Spleen (tissue), 11 donors: ENCODE measurements around the gene OPCML. TPM values are rescaled to one million over a fixed set of nuclear protein-coding genes. Genes with fewer than 3 reads are reported as not detected.

Experiments
- DNase-seq: peaks from one replicate; pipeline ENCODE4 v3.0.0-alpha.2; 2020
- H3K27ac ChIP-seq, 8 donors: fragments of 200-600 bp; sonication (generic) in 7 of 8; 1 replicate in 4 of 8; 2 replicates in 4 of 8; pipeline versions ENCODE4 v1.5.0 to v1.8.0; 2016 to 2021; ENCODE audit warnings: inconsistent platforms in 4 of 8, mild to moderate bottlenecking in 4 of 8, moderate library complexity in 1 of 8
- H3K27me3 ChIP-seq, 7 donors: fragments of 200-600 bp; sonication (generic) in 6 of 7; replicated peaks in 1 of 7; 1 replicate in 4 of 7; 2 replicates in 3 of 7; pipeline versions ENCODE4 v1.5.0 to v1.8.0; 2016 to 2021; ENCODE audit warnings: inconsistent platforms in 3 of 7, mild to moderate bottlenecking in 1 of 7
- H3K36me3 ChIP-seq, 6 donors: fragments of 200-600 bp; sonication (generic) in 5 of 6; 1 replicate in 4 of 6; 2 replicates in 2 of 6; pipeline versions ENCODE4 v1.5.0 to v1.8.0; 2016 to 2021; ENCODE audit warnings: inconsistent platforms in 2 of 6
- H3K4me1 ChIP-seq, 6 donors: fragments of 200-600 bp; sonication (generic) in 5 of 6; 1 replicate in 3 of 6; 2 replicates in 3 of 6; pipeline versions ENCODE4 v1.5.0 to v1.8.0; 2016 to 2021; ENCODE audit warnings: inconsistent platforms in 3 of 6
- H3K4me3 ChIP-seq, 8 donors: fragments of 200-600 bp; sonication (generic) in 7 of 8; 1 replicate in 4 of 8; 2 replicates in 4 of 8; pipeline versions ENCODE4 v1.5.0 to v1.8.0; 2016 to 2021; ENCODE audit warnings: inconsistent platforms in 4 of 8, mild to moderate bottlenecking in 4 of 8, moderate library complexity in 2 of 8
- H3K9me3 ChIP-seq, 8 donors: fragments of 200-600 bp; sonication (generic) in 7 of 8; 1 replicate in 4 of 8; 2 replicates in 4 of 8; pipeline versions ENCODE4 v1.5.0 to v1.8.0; 2016 to 2021; ENCODE audit warnings: inconsistent platforms in 4 of 8
- CTCF ChIP-seq, 11 experiments: fragments of 200-600 bp in 7 of 11; fragments of 450-650 bp in 4 of 11; sonication (generic) in 4 of 11; IDR thresholded peaks in 8 of 11; conservative IDR thresholded peaks in 3 of 11; 1 replicate in 7 of 11; 2 replicates in 4 of 11; pipeline versions ENCODE4 v1.4.0 to v1.8.0; 2016 to 2021; ENCODE audit warnings: antibody characterized with exemption in 11 of 11, inconsistent platforms in 4 of 11, mild to moderate bottlenecking in 1 of 11
- POLR2A ChIP-seq, 3 donors: fragments of 450-650 bp; IDR thresholded peaks; one replicate each; pipeline ENCODE4 v1.5.1; 2017; ENCODE audit warnings: antibody characterized with exemption in 3 of 3, mild to moderate bottlenecking in 1 of 3
- POLR2AphosphoS5 ChIP-seq, 3 donors: sonication (generic); formaldehyde crosslinking; IDR thresholded peaks; one replicate each; pipeline ENCODE4 v1.5.1; 2017; ENCODE audit warnings: antibody characterized with exemption in 3 of 3
- WGBS, 5 donors: extraction: QIAGEN DNeasy Blood & Tissue Kit in 3 of 5; methylation state at CpG; one replicate each; pipeline versions ENCODE4 v1.1.5 to v1.1.7; 2013 to 2018; 5-methylcytosine and 5-hydroxymethylcytosine counted together
- intact Hi-C: fragments of 100-400 bp; cut with DNase I; formaldehyde crosslinking; loops from one replicate; pipeline ENCODE4 v1.15.0; 2023; ENCODE audit warnings: low total_unique reads
- polyA plus RNA-seq, 3 donors: library from polyadenylated mRNA; stranded (reverse); fragments of 200-250 nt; gene quantifications; one replicate each; pipeline ENCODE4 v1.2.1, GENCODE V29; 2013
- total RNA-seq, 7 donors: library from RNA; depleted of rRNA in 3 of 7; stranded (reverse); fragments of >200 nt in 3 of 7; fragmentation: NEBNext Ultra II Directional in 4 of 7; extraction: Animal tissue kit (Norgen Biotek cat#: 25700) in 4 of 7; gene quantifications; one replicate each; pipeline versions ENCODE4 v1.1.0 to v1.2.1, GENCODE V29; 2016 to 2021
- donor health status: healthy with polysubstance abuse.
- donor health status: DM: no; HTN: no; CAD: no; lungs with moderate emphysema.
- donor health status: DM: no; HTN: no; CAD: no.
- donor health status: Bipolar disorder and iron deficiency.
- donor health status: healthy.
- donor health status: DM: no; HTN: no; CAD: no.
- donor health status: DM: yes; HTN: yes; CAD: no.

Gene OPCML
- total and polyA plus RNA-seq, 10 donors, result 0.09 to 10.7 (median 3.1) TPM

- H3K4me1 ChIP-seq, result no peaks in the 10 kb centered on the region
- no peak overlapping the region for H3K27ac ChIP-seq
- no peak overlapping the region for H3K4me3 ChIP-seq
- WGBS, 5 donors, result 74 to 79% (median 77%) methylated on average over 7 of the region's 7 CpGs
- intact Hi-C loops, result no loop called here
- no peak for DNase-seq
- no peaks in the 10 kb centered on the region for H3K9me3 ChIP-seq
- TF ChIP-seq CTCF (IDR thresholded peaks at IDR 0.05 in 8 of 11, conservative IDR thresholded peaks at IDR 0.05 in 3 of 11) (no peak), POLR2AphosphoS5 (IDR thresholded peaks at IDR 0.05) (no peak), POLR2A (IDR thresholded peaks at IDR 0.05) (no peak)
- H3K36me3 ChIP-seq, result no peaks in the 10 kb centered on the region
- H3K27me3 ChIP-seq, result no peaks in the 10 kb centered on the region
These were observed 16.3 kb upstream of the OPCML start for GRCh38 chr11:133548641-133549040.

GRCh38 chr11:133547808-133548494 lies 15.7 kb upstream of the OPCML start:
- TF ChIP-seq CTCF (IDR thresholded peaks at IDR 0.05 in 8 of 11, conservative IDR thresholded peaks at IDR 0.05 in 3 of 11) (no peak), POLR2A (IDR thresholded peaks at IDR 0.05) (no peak), POLR2AphosphoS5 (IDR thresholded peaks at IDR 0.05) (no peak)
- no peaks in the 10 kb centered on the region for H3K9me3 ChIP-seq
- H3K27me3 ChIP-seq, result no peaks in the 10 kb centered on the region
- no peak overlapping the region for H3K4me3 ChIP-seq
- H3K27ac ChIP-seq, result no peak overlapping the region
- intact Hi-C loops, result no loop called here
- no peak for DNase-seq
- WGBS, 5 donors, result 78 to 87% (median 81%) methylated on average over 12 of the region's 12 CpGs
- no peaks in the 10 kb centered on the region for H3K4me1 ChIP-seq
- no peaks in the 10 kb centered on the region for H3K36me3 ChIP-seq

DNA sequence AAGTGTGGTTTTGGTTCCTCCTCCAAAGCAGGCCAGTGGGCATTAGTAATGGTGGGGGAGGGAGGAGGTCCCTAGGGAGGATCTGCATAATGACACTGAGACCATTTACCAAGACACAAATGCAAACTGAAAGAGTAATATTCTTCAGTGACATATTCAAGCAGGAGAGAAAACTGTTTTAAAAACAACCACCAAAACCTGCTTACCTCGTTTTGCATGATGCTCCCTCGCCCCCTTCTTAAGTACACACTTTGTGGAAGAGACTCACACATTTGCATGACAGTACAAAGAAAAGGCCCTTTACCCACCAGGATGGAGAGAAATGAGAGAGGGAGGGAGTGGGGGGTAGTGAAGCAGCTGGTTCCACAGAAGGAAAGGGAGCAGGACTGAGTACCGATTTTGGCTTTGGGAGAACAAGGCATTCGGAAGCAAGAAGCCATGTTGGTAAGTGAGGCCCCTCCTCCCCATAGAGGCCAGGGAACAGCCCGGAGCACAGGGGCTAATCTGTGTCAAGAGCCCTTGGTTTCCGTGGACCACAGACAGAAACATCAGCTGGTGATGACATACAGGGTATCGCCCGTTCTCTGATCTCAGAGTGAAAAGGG lies 13.0 kb upstream of the OPCML start:
- no peak for TF ChIP-seq CTCF (IDR thresholded peaks at IDR 0.05 in 8 of 11, conservative IDR thresholded peaks at IDR 0.05 in 3 of 11)
- 68 to 81% (median 78%) methylated on average over 8 of the region's 8 CpGs for WGBS, 5 donors
- Histone ChIP-seq H3K27me3 (no peaks in the 10 kb centered on the region), H3K4me1 (no peaks in the 10 kb centered on the region), H3K27ac (no peak overlapping the region), H3K36me3 (no peaks in the 10 kb centered on the region), H3K4me3 (no peak overlapping the region), H3K9me3 (no peaks in the 10 kb centered on the region)
- intact Hi-C loops, result no loop called here
- DNase-seq, result no peak

DNA sequence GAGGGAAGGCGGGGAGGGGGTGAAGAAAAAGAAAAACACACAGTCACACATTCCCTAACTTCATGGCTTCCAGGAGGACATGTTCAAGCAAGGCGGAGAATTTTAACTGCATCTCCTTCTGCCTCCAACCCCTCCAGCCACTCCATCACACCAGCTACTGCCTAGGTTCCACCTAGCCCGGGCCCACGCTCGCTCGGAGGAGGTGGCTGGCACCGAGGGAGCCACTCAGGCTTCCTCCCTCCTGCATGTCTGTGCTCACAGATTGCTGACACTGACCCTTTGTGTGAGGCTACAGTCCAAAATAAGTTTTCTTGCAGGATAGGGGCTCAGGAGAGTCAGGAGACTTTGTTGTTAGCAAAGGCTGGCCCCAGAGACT lies 9.4 kb upstream of the OPCML start:
- no peak for DNase-seq
- Histone ChIP-seq H3K27ac (no peak overlapping the region), H3K9me3 (no peaks in the 10 kb centered on the region), H3K36me3 (no peaks in the 10 kb centered on the region), H3K4me1 (no peaks in the 10 kb centered on the region), H3K4me3 (no peak overlapping the region), H3K27me3 (no peaks in the 10 kb centered on the region)
- intact Hi-C loops, result no loop called here
- TF ChIP-seq CTCF (IDR thresholded peaks at IDR 0.05 in 8 of 11, conservative IDR thresholded peaks at IDR 0.05 in 3 of 11), result no peak
- TF ChIP-seq POLR2AphosphoS5 (IDR thresholded peaks at IDR 0.05), result no peak
- no peak for TF ChIP-seq POLR2A (IDR thresholded peaks at IDR 0.05)
- WGBS, 5 donors, result 60 to 81% (median 72%) methylated on average over 6 to 7 of the region's 7 CpGs
